Vagina (tissue), 2 donors: ENCODE measurements around the gene INHBC.

ENCODE experiments used
- CTCF ChIP-seq, 3 experiments: fragments of 450-650 bp in 2 of 3; fragments of 200-600 bp in 1 of 3; sonication (generic) in 1 of 3; IDR thresholded peaks; one replicate each; pipeline ENCODE4 v1.5.1; 2017 to 2019; ENCODE audit warnings: antibody characterized with exemption in 3 of 3, mild to moderate bottlenecking in 2 of 3, moderate library complexity in 2 of 3
- POLR2A ChIP-seq, 2 donors: fragments of 450-650 bp; IDR thresholded peaks; one replicate each; pipeline ENCODE4 v1.6.1; 2017; ENCODE audit warnings: antibody characterized with exemption in 2 of 2, mild to moderate bottlenecking in 2 of 2, moderate library complexity in 2 of 2

DNA sequence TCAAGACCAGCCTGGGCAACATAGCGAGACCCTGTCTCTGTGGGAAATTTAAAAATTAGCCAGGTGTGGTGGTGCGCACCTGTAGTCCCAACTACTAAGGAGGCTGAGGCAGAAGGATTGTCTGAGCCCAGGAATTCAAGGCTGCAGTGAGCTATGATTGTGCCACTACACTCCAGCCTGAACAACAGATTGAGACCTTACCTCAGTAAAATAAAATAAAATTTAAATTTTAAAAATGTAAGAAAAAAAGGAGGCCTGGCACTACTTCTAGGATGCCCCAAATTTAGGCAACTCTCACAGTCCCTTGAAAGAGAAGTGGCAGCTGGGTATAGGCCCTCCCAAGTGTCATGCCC lies 19.6 kb downstream of the INHBC start:
- no peak for TF ChIP-seq CTCF (IDR thresholded peaks at IDR 0.05)
- no peak for TF ChIP-seq POLR2A (IDR thresholded peaks at IDR 0.05)
